NCI-H510A (cell line): ENCODE results near the gene KEAP1.
"Not testable (repeated sequence)": the region's sequence is repeated elsewhere in the genome, so short reads cannot be mapped to it uniquely, and the experiment has no call there.

ENCODE experiments used
- DNase-seq: peaks from one replicate; lab custom pipeline; 2025; lab: John Stamatoyannopoulos, UW

The KEAP1 gene

GRCh38 chr19:10497371-10497770, 5.8 kb downstream of the KEAP1 start:
- DNase-seq: no peak

GRCh38 chr19:10491472-10492047, 11.6 kb downstream of the KEAP1 start:
- no peak for DNase-seq

- DNase-seq: no peak
Measured at GRCh38 chr19:10486551-10486950, 16.6 kb downstream of the KEAP1 start.

GRCh38 chr19:10478903-10479384, 24.2 kb downstream of the KEAP1 start:
- peak; percentile 91 for DNase-seq

- DNase-seq: no peak
Measured at GRCh38 chr19:10478476-10478875, 24.7 kb downstream of the KEAP1 start.

GRCh38 chr19:10474962-10475451, 28.1 kb downstream of the KEAP1 start:
- no peak for DNase-seq

- no peak for DNase-seq
Measured at GRCh38 chr19:10473192-10473591, 30.0 kb downstream of the KEAP1 start.

- DNase-seq: no peak
Measured at GRCh38 chr19:10471909-10472308, 31.2 kb downstream of the KEAP1 start.

GRCh38 chr19:10468133-10468532, 35.0 kb downstream of the KEAP1 start:
- no peak for DNase-seq

GRCh38 chr19:10467104-10467706, 36.0 kb downstream of the KEAP1 start:
- DNase-seq: no peak

GRCh38 chr19:10464456-10464855, 38.7 kb downstream of the KEAP1 start:
- no peak for DNase-seq

GRCh38 chr19:10462557-10462956, 40.6 kb downstream of the KEAP1 start:
- no peak for DNase-seq

- not testable (repeated sequence) for DNase-seq
Measured at GRCh38 chr19:10462042-10462441, 41.1 kb downstream of the KEAP1 start.

- DNase-seq: no peak
Measured at GRCh38 chr19:10461047-10461949, 41.9 kb downstream of the KEAP1 start.

- DNase-seq: no peak
Measured at GRCh38 chr19:10460714-10461046, 42.5 kb downstream of the KEAP1 start.

- not testable (repeated sequence) for DNase-seq
Measured at GRCh38 chr19:10458733-10459132, 44.4 kb downstream of the KEAP1 start.

- DNase-seq: no peak
Measured at GRCh38 chr19:10454267-10454666, 48.9 kb downstream of the KEAP1 start.

- no peak for DNase-seq
Measured at GRCh38 chr19:10453852-10454251, 49.3 kb downstream of the KEAP1 start.

GRCh38 chr19:10452726-10453618, 50.2 kb downstream of the KEAP1 start:
- DNase-seq: no peak

- peak; percentile 45 for DNase-seq
Measured at GRCh38 chr19:10450853-10451609, 52.1 kb downstream of the KEAP1 start.
